Neural progenitor cell (in vitro differentiated cells): ENCODE results near the gene TRMT1. TPM values are rescaled to one million over a fixed set of nuclear protein-coding genes. Genes with fewer than 3 reads are reported as not detected.

ENCODE experiments used
- DNase-seq: peaks from one replicate; pipeline ENCODE4 v3.0.0-alpha.2; 2016; ENCODE audit warnings: low spot score
- H2AFZ ChIP-seq: fragments of 200-600 bp; sonication (generic); replicated peaks from 2 replicates; pipeline ENCODE4 v1.6.1; 2016; ENCODE audit warnings: antibody characterized with exemption
- H3F3A ChIP-seq: fragments of 200-600 bp; sonication (generic); 2 replicates; pipeline ENCODE4 v1.6.1; 2016; ENCODE audit warnings: antibody characterized with exemption, low read depth
- H3K27ac ChIP-seq: fragments of 200-600 bp; sonication (generic); 2 replicates; pipeline ENCODE4 v1.5.1; 2016; ENCODE audit warnings: mild to moderate bottlenecking
- H3K27me3 ChIP-seq: fragments of 200-600 bp; sonication (generic); 2 replicates; pipeline ENCODE4 v1.6.1; 2016; ENCODE audit warnings: mild to moderate bottlenecking, moderate library complexity
- H3K36me3 ChIP-seq: fragments of 200-600 bp; sonication (generic); 2 replicates; pipeline ENCODE4 v1.5.1; 2016
- H3K4me1 ChIP-seq: fragments of 200-600 bp; sonication (generic); 2 replicates; pipeline ENCODE4 v1.6.1; 2016; ENCODE audit warnings: mixed run types
- H3K4me2 ChIP-seq: fragments of 200-600 bp; sonication (generic); 2 replicates; pipeline ENCODE4 v1.6.1; 2016
- H3K4me3 ChIP-seq: fragments of 200-600 bp; sonication (generic); 2 replicates; pipeline ENCODE4 v1.5.1; 2016
- H3K79me2 ChIP-seq: fragments of 200-600 bp; sonication (generic); 2 replicates; pipeline ENCODE4 v1.6.1; 2016; ENCODE audit warnings: low read depth
- H3K9ac ChIP-seq: fragments of 200-600 bp; sonication (generic); 2 replicates; pipeline ENCODE4 v1.6.1; 2016
- H3K9me3 ChIP-seq: fragments of 200-600 bp; sonication (generic); 2 replicates; pipeline ENCODE4 v1.5.1; 2016; ENCODE audit warnings: low read depth
- H4K20me1 ChIP-seq: fragments of 200-600 bp; sonication (generic); 2 replicates; pipeline ENCODE4 v1.6.1; 2016; ENCODE audit warnings: low read depth
- H3K27ac Mint-ChIP-seq: 3 replicates; pipeline ENCODE4 v1.8.0; 2021; ENCODE audit warnings: mixed read lengths
- H3K27me3 Mint-ChIP-seq: 2 replicates; pipeline ENCODE4 v1.8.0; 2022; ENCODE audit warnings: low read depth, mild to moderate bottlenecking, inconsistent platforms, moderate library complexity, mixed read lengths; ENCODE audit not compliant: insufficient read depth
- H3K36me3 Mint-ChIP-seq: 3 replicates; pipeline ENCODE4 v1.8.0; 2021; ENCODE audit warnings: mixed read lengths
- H3K4me1 Mint-ChIP-seq: 3 replicates; pipeline ENCODE4 v1.8.0; 2021; ENCODE audit warnings: mixed read lengths
- H3K4me3 Mint-ChIP-seq: 3 replicates; pipeline ENCODE4 v1.8.0; 2021; ENCODE audit warnings: mild to moderate bottlenecking, moderate library complexity, mixed read lengths
- H3K9me3 Mint-ChIP-seq: 3 replicates; pipeline ENCODE4 v1.8.0; 2020; ENCODE audit warnings: mixed read lengths
- CTCF ChIP-seq: fragments of 200-600 bp; sonication (generic); IDR thresholded peaks from 2 replicates; pipeline ENCODE4 v1.5.1; 2017; ENCODE audit warnings: antibody characterized with exemption, mild to moderate bottlenecking
- EZH2 ChIP-seq: fragments of 200-600 bp; sonication (generic); IDR thresholded peaks from 2 replicates; pipeline ENCODE4 v1.6.1; 2017; ENCODE audit warnings: antibody characterized with exemption, mild to moderate bottlenecking, moderate library complexity
- EZH2phosphoT487 ChIP-seq: fragments of 200-600 bp; sonication (generic); IDR thresholded peaks from 2 replicates; pipeline ENCODE4 v1.6.1; 2017; ENCODE audit warnings: antibody characterized with exemption
- total RNA-seq: library from RNA; depleted of rRNA; stranded (reverse); fragments of >200 nt; gene quantifications from 2 replicates; pipeline ENCODE4 v1.2.3, GENCODE V29; 2015; ENCODE audit warnings: low replicate concordance

The TRMT1 gene
- total RNA-seq, 1 donor from 2014 or later: 30.2 TPM

DNA sequence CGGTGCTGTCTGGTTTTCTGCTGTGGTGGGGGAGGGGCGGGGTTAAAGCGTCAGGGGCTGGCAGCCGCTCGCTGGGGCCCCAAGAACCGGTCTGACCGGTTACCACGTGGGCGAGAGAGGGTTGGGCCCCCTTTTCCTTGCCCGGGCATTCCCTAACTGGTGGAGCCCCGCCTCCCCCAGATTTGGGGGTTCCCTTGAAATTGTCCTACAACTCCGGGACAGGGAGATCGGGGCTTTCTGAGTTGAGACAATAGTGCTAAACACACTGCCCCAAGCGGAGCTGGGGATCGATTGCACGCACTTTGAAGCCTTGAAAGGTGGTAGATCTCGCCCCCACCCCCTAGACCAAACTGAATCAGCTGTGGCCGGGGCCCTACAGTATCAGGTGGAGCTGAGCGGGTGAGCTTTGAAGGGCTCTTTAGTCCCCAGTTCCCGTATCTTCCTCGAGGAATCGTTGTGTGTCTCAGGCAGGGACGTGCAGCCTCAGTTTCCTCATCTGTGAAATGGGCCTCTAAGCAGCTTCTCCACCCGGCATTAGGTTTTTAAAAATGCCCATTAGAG is 38.5 kb upstream of the TRMT1 start:
- no peaks in the 10 kb centered on the region for H3K36me3 ChIP-seq
- peak overlapping the region; percentile 91 for H3K4me3 ChIP-seq
- Mint-ChIP-seq H3K4me1 (peaks cover 34% of the 10 kb centered on the region), H3K36me3 (peaks cover 7% of the 10 kb centered on the region), H3K27ac (peak overlapping the region; percentile 25), H3K27me3 (peaks cover 20% of the 10 kb centered on the region), H3K4me3 (peak overlapping the region; percentile 94), H3K9me3 (no peaks in the 10 kb centered on the region)
- peaks cover 25% of the 10 kb centered on the region for H4K20me1 ChIP-seq
- peaks cover 8% of the 10 kb centered on the region for H3K4me1 ChIP-seq
- peak overlapping the region; percentile 90 for H3K4me2 ChIP-seq
- H3F3A ChIP-seq: peaks cover 51% of the 10 kb centered on the region
- H3K9ac ChIP-seq: no peak overlapping the region
- H3K27ac ChIP-seq: peak overlapping the region; percentile 97
- peak; percentile 90 for DNase-seq
- H2AFZ ChIP-seq: no peak overlapping the region
- TF ChIP-seq EZH2phosphoT487 (no peak), EZH2 (no peak), CTCF (peak; percentile 54)
- no peaks in the 10 kb centered on the region for H3K9me3 ChIP-seq
- no peaks in the 10 kb centered on the region for H3K27me3 ChIP-seq
- peaks cover 38% of the 10 kb centered on the region for H3K79me2 ChIP-seq

- Mint-ChIP-seq H3K4me3 (peak overlapping the region; percentile 94), H3K27me3 (peaks cover 20% of the 10 kb centered on the region), H3K9me3 (no peaks in the 10 kb centered on the region), H3K27ac (peak overlapping the region; percentile 93), H3K36me3 (peaks cover 7% of the 10 kb centered on the region), H3K4me1 (peaks cover 38% of the 10 kb centered on the region)
- TF ChIP-seq EZH2phosphoT487: no peak
- peak overlapping the region; percentile 91 for H3K4me3 ChIP-seq
- H3K27ac ChIP-seq: peak overlapping the region; percentile 97
- peak overlapping the region; percentile 87 for H3K9ac ChIP-seq
- peaks cover 48% of the 10 kb centered on the region for H3F3A ChIP-seq
- H3K4me2 ChIP-seq: peak overlapping the region; percentile 90
- peak; percentile 64 for DNase-seq
- H3K4me1 ChIP-seq: peaks cover 8% of the 10 kb centered on the region
- peaks cover 38% of the 10 kb centered on the region for H3K79me2 ChIP-seq
- no peaks in the 10 kb centered on the region for H3K9me3 ChIP-seq
- no peaks in the 10 kb centered on the region for H3K36me3 ChIP-seq
- peaks cover 3% of the 10 kb centered on the region for H3K27me3 ChIP-seq
- H2AFZ ChIP-seq: no peak overlapping the region
- H4K20me1 ChIP-seq: peaks cover 25% of the 10 kb centered on the region
These were observed 37.8 kb upstream of the TRMT1 start for GRCh38 chr19:13154241-13154778.

GRCh38 chr19:13153569-13154240 is 37.2 kb upstream of the TRMT1 start:
- Histone ChIP-seq H3K4me2 (peak overlapping the region; percentile 90), H3K9ac (peak overlapping the region; percentile 87), H2AFZ (no peak overlapping the region), H4K20me1 (peaks cover 25% of the 10 kb centered on the region), H3K27ac (peak overlapping the region; percentile 97), H3K4me3 (peak overlapping the region; percentile 91), H3K79me2 (peaks cover 38% of the 10 kb centered on the region), H3K9me3 (no peaks in the 10 kb centered on the region), H3K36me3 (no peaks in the 10 kb centered on the region), H3K27me3 (peaks cover 6% of the 10 kb centered on the region), H3K4me1 (peaks cover 8% of the 10 kb centered on the region), H3F3A (peaks cover 48% of the 10 kb centered on the region)
- Mint-ChIP-seq H3K27ac (peak overlapping the region; percentile 93), H3K4me1 (peaks cover 41% of the 10 kb centered on the region), H3K9me3 (no peaks in the 10 kb centered on the region), H3K27me3 (peaks cover 20% of the 10 kb centered on the region), H3K4me3 (peak overlapping the region; percentile 94), H3K36me3 (peaks cover 7% of the 10 kb centered on the region)
- peak; percentile 79 for DNase-seq
- peak; percentile 28 for TF ChIP-seq EZH2phosphoT487
- TF ChIP-seq CTCF: peak; percentile 22
- no peak for TF ChIP-seq EZH2
